Lower leg skin (tissue), 3 donors: ENCODE results near the gene ADAMTS17.

Experiments
- CTCF ChIP-seq, 3 donors: fragments of 450-650 bp; IDR thresholded peaks; one replicate each; pipeline ENCODE4 v1.5.1; 2016; ENCODE audit warnings: antibody characterized with exemption in 3 of 3, mild to moderate bottlenecking in 3 of 3, moderate library complexity in 2 of 3
- POLR2A ChIP-seq, 2 donors: fragments of 450-650 bp; IDR thresholded peaks; one replicate each; pipeline ENCODE4 v1.6.1; 2016 to 2017; ENCODE audit warnings: antibody characterized with exemption in 2 of 2, mild to moderate bottlenecking in 1 of 2, moderate library complexity in 1 of 2

DNA sequence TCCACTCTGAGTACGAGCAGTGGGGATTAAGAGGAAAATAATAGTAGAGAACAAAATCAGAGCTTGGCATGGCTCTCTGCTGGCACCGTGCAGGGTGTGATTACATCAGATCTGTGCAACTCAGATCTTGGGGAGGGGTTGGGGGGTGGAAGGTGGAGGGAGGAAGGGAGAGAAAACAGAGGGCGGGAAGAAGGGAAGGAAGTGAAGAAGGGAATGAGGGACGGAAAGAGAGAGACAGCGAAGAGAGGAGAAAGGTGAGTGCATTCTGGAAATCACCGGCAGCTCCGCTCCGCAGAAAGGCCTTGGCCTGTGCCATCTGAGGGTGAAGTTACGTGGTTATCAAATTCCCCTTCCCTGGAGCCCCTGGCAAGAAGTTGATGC, 31.0 kb upstream of the ADAMTS17 start:
- TF ChIP-seq POLR2A (IDR thresholded peaks at IDR 0.05) (no peak), CTCF (IDR thresholded peaks at IDR 0.05) (no peak)
